ENCODE measurements around the gene ZNF609. TPM values are rescaled to one million over a fixed set of nuclear protein-coding genes. Genes with fewer than 3 reads are reported as not detected.

Gene ZNF609
- polyA plus RNA-seq, 1 experiment = 12.5 TPM

GRCh38 chr15:64549860-64550259 lies 89.5 kb downstream of the ZNF609 start:
- H3K4me3 ChIP-seq (ENCODE audit: low read depth, low read length) = no peak overlapping the region
- CTCF ChIA-PET = no interaction called here

GRCh38 chr15:64552281-64552948 lies 92.0 kb downstream of the ZNF609 start:
- Histone ChIP-seq H3K36me3 (ENCODE audit: control insufficient read depth, insufficient read depth, low read length) (no peaks in the 10 kb centered on the region), H3K27me3 (ENCODE audit: control insufficient read depth, insufficient read depth, low read length) (no peaks in the 10 kb centered on the region), H3K4me3 (ENCODE audit: low read depth, low read length) (no peak overlapping the region)
- POLR2A ChIA-PET = no interaction called here
- no peak for TF ChIP-seq CTCF (IDR thresholded peaks at IDR 0.05; ENCODE audit: insufficient read depth, low read depth, low read length)
- CTCF ChIA-PET = no interaction called here
- no peak for DNase-seq (ENCODE audit: low read depth)

More at GRCh38 chr15:64549860-64550259, 89.5 kb downstream of the ZNF609 start:
- Histone ChIP-seq H3K27me3 (ENCODE audit: control insufficient read depth, insufficient read depth, low read length) (no peaks in the 10 kb centered on the region), H3K36me3 (ENCODE audit: control insufficient read depth, insufficient read depth, low read length) (no peaks in the 10 kb centered on the region)
- no peak for DNase-seq (ENCODE audit: low read depth)
- TF ChIP-seq CTCF (IDR thresholded peaks at IDR 0.05; ENCODE audit: insufficient read depth, low read depth, low read length) = no peak
- POLR2A ChIA-PET = no interaction called here

- no peaks in the 10 kb centered on the region for H3K27me3 ChIP-seq (ENCODE audit: control insufficient read depth, insufficient read depth, low read length)
- TF ChIP-seq CTCF (IDR thresholded peaks at IDR 0.05; ENCODE audit: insufficient read depth, low read depth, low read length) = no peak
- DNase-seq (ENCODE audit: low read depth) = peak; percentile 12
- no peak overlapping the region for H3K4me3 ChIP-seq (ENCODE audit: low read depth, low read length)
- ChIA-PET CTCF (interaction anchor here (0.7 to 1.8 kb wide), 4 partner anchors 8 to 37 kb away, joined by 3 to 5 read pairs (median 4); no protein-coding TSS in a partner anchor), POLR2A (interaction anchor here (0.6 kb wide), 1 partner anchor 27 kb away, joined by 8 read pairs; no protein-coding TSS in a partner anchor)
- H3K36me3 ChIP-seq (ENCODE audit: control insufficient read depth, insufficient read depth, low read length) = no peaks in the 10 kb centered on the region
These were observed 98.2 kb downstream of the ZNF609 start for GRCh38 chr15:64558460-64559179.

- DNase-seq (ENCODE audit: low read depth) = no peak
- POLR2A ChIA-PET = no interaction called here
- Histone ChIP-seq H3K4me3 (ENCODE audit: low read depth, low read length) (no peak overlapping the region), H3K27me3 (ENCODE audit: control insufficient read depth, insufficient read depth, low read length) (no peaks in the 10 kb centered on the region), H3K36me3 (ENCODE audit: control insufficient read depth, insufficient read depth, low read length) (no peaks in the 10 kb centered on the region)
- CTCF ChIA-PET = interaction anchor here (0.6 to 1.8 kb wide), 3 partner anchors 17 to 36 kb away, joined by 3 to 5 read pairs (median 3); no protein-coding TSS in a partner anchor
- no peak for TF ChIP-seq CTCF (IDR thresholded peaks at IDR 0.05; ENCODE audit: insufficient read depth, low read depth, low read length)
These were observed 98.9 kb downstream of the ZNF609 start for GRCh38 chr15:64559243-64559642.

- Histone ChIP-seq H3K36me3 (ENCODE audit: control insufficient read depth, insufficient read depth, low read length) (no peaks in the 10 kb centered on the region), H3K27me3 (ENCODE audit: control insufficient read depth, insufficient read depth, low read length) (no peaks in the 10 kb centered on the region), H3K4me3 (ENCODE audit: low read depth, low read length) (no peak overlapping the region)
- ChIA-PET CTCF (no interaction called here), POLR2A (no interaction called here)
- no peak for DNase-seq (ENCODE audit: low read depth)
- no peak for TF ChIP-seq CTCF (IDR thresholded peaks at IDR 0.05; ENCODE audit: insufficient read depth, low read depth, low read length)
These were observed 100.1 kb downstream of the ZNF609 start for GRCh38 chr15:64560501-64560900.
